Ascending aorta (tissue), 2 donors: Measurements from ENCODE around the gene RNF208. TPM values are rescaled to one million over a fixed set of nuclear protein-coding genes. Genes with fewer than 3 reads are reported as not detected.

ENCODE experiments used
- DNase-seq, 2 donors: peaks; one replicate each; pipeline ENCODE4 v3.0.0-alpha.2; 2019; ENCODE audit warnings: low spot score in 2 of 2
- H3K27ac ChIP-seq, 2 donors: fragments of 200-600 bp; sonication (generic); one replicate each; pipeline ENCODE4 v1.5.1; 2016 to 2017; ENCODE audit warnings: mild to moderate bottlenecking in 1 of 2
- H3K27me3 ChIP-seq: fragments of 200-600 bp; sonication (generic); one replicate; pipeline ENCODE4 v1.5.1; 2017
- H3K36me3 ChIP-seq, 2 donors: fragments of 200-600 bp; sonication (generic); one replicate each; pipeline ENCODE4 v1.5.1; 2016
- H3K4me1 ChIP-seq, 2 donors: fragments of 200-600 bp; sonication (generic); one replicate each; pipeline ENCODE4 v1.5.1; 2016 to 2017; ENCODE audit warnings: mild to moderate bottlenecking in 1 of 2
- H3K4me3 ChIP-seq, 2 donors: fragments of 200-600 bp; sonication (generic); one replicate each; pipeline ENCODE4 v1.5.1; 2016 to 2017; ENCODE audit warnings: mild to moderate bottlenecking in 1 of 2
- H3K9me3 ChIP-seq, 2 donors: fragments of 200-600 bp; sonication (generic); one replicate each; pipeline ENCODE4 v1.5.1; 2016
- intact Hi-C: fragments of 100-400 bp; cut with DNase I; formaldehyde crosslinking; loops from one replicate; pipeline ENCODE4 v1.15.1; 2023
- total RNA-seq: library from RNA; depleted of rRNA; stranded (reverse); fragments of >200 nt; gene quantifications from one replicate; pipeline ENCODE4 v1.1.0, GENCODE V29; 2016
- TF ChIP-seq, protein P1 (sequence below), 3 experiments: fragments of 200-600 bp in 2 of 3; fragments of 450-650 bp in 1 of 3; sonication (generic) in 2 of 3; IDR thresholded peaks; one replicate each; pipeline ENCODE4 v1.5.1; 2016 to 2019; ENCODE audit warnings: antibody characterized with exemption in 3 of 3, mild to moderate bottlenecking in 1 of 3, moderate library complexity in 1 of 3

The RNF208 gene
- total RNA-seq, 1 donor from 2014 or later, result 6.7 TPM

DNA sequence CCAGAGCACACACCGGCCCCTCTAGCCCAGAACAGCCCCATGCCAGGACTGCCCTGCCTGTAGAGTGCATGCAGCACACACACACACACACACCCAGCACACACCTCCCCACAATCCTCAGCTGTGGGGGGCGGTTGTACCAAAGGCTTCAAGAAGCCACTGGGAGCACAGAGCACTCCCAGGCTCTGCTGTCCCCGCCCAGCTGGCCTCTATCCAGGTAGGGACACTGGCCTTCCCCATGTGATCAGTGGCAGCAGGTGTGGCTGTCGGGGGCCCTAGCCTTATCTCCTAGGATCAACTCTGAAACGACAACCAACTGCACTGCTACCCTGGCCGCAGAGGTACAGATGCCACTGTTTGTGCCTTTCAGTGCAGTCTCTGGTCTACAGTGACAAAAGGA, 35.7 kb downstream of the RNF208 start:
- Histone ChIP-seq H3K36me3 (peaks cover 45 to 66% of the 10 kb centered on the region in 2 donors), H3K4me3 (peak overlapping the region in 1 of 2 donors; percentile 91)
- intact Hi-C loops, result no loop called here

DNA sequence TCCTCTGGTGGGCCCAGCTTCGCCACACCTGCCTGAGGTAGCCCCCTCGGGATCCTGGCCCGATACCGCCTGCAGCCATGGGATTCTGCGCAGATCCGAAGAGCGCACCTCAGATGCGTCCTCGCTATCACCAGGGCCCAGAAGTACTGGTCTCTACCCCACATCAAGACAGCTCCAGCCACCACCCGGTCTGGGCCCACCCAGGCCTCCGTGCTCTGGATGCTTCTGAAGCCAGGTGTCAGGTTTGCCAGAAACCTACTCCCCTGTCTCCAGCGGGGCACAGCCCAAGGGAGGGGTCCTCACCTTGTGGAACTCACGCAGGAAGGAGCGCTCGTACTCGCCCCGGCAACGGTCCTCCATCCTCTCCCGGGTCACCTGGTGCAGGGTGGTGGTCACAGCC, 36.1 kb downstream of the RNF208 start:
- DNase-seq, result no peak
- Histone ChIP-seq H3K9me3 (no peaks in the 10 kb centered on the region), H3K27ac (no peak overlapping the region), H3K4me1 (peaks cover 23 to 38% of the 10 kb centered on the region in 2 donors), H3K4me3 (no peak overlapping the region), H3K27me3 (no peaks in the 10 kb centered on the region), H3K36me3 (peaks cover 45 to 66% of the 10 kb centered on the region in 2 donors)
- intact Hi-C loops, result no loop called here
- TF ChIP-seq, protein P1, sequence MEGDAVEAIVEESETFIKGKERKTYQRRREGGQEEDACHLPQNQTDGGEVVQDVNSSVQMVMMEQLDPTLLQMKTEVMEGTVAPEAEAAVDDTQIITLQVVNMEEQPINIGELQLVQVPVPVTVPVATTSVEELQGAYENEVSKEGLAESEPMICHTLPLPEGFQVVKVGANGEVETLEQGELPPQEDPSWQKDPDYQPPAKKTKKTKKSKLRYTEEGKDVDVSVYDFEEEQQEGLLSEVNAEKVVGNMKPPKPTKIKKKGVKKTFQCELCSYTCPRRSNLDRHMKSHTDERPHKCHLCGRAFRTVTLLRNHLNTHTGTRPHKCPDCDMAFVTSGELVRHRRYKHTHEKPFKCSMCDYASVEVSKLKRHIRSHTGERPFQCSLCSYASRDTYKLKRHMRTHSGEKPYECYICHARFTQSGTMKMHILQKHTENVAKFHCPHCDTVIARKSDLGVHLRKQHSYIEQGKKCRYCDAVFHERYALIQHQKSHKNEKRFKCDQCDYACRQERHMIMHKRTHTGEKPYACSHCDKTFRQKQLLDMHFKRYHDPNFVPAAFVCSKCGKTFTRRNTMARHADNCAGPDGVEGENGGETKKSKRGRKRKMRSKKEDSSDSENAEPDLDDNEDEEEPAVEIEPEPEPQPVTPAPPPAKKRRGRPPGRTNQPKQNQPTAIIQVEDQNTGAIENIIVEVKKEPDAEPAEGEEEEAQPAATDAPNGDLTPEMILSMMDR (IDR thresholded peaks at IDR 0.05), result no peak

More for the DNA sequence above, 35.7 kb downstream of the RNF208 start:
- DNase-seq, result no peak
- TF ChIP-seq, protein P1 (IDR thresholded peaks at IDR 0.05), result no peak
- Histone ChIP-seq H3K27me3 (no peaks in the 10 kb centered on the region), H3K27ac (no peak overlapping the region), H3K9me3 (no peaks in the 10 kb centered on the region), H3K4me1 (peaks cover 23 to 38% of the 10 kb centered on the region in 2 donors)

DNA sequence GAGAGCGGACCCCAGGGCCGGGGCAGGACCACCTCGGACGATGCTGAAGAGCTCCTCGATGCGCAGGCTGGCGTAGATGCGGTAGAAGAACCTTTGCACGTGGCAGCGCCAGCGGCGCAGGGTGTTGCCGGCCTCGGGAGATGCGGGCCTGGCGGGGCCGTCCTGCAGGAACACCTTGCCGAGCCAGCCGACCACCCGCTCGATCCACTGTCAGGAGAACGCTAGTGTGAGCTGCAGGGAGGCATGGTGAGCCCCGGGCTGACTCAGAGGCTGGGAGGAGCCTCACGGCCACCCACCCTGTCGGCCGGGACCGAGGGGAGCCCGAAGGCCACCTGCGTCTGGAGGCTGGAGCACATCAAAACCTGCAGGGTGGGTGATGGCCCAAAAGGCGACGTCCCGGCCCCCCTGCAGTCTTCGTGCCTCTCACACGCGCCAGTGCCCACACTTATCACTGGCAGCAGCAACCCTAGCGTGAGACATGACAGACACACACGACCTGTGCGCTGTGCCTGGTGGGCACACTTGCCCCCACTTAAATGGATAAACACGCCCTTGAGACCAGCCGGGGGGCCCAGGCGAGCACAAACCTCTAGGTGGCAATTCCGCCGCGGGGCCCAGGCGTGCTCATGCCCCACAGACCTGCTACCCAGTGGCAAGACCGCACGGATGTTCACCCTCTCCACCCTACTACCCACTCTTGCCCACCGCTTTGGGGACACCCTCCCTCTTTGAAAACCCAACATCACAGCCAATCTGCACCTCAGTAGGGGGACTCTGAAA, 37.0 kb downstream of the RNF208 start:
- TF ChIP-seq, protein P1 (IDR thresholded peaks at IDR 0.05), result no peak

GRCh38 chr9:137183980-137184595, 38.0 kb downstream of the RNF208 start:
- TF ChIP-seq, protein P1 (IDR thresholded peaks at IDR 0.05), result no peak
- Histone ChIP-seq H3K27me3 (no peaks in the 10 kb centered on the region), H3K9me3 (no peaks in the 10 kb centered on the region), H3K4me1 (peaks cover 10 to 21% of the 10 kb centered on the region in 2 donors), H3K36me3 (peaks cover 58 to 73% of the 10 kb centered on the region in 2 donors), H3K27ac (no peak overlapping the region), H3K4me3 (no peak overlapping the region)
- intact Hi-C loops, result no loop called here
- DNase-seq, result no peak

More for the DNA sequence above, 37.0 kb downstream of the RNF208 start:
- Histone ChIP-seq H3K36me3 (peaks cover 51 to 66% of the 10 kb centered on the region in 2 donors), H3K4me3 (no peak overlapping the region), H3K9me3 (no peaks in the 10 kb centered on the region), H3K27me3 (no peaks in the 10 kb centered on the region), H3K4me1 (peaks cover 20 to 31% of the 10 kb centered on the region in 2 donors), H3K27ac (no peak overlapping the region)
- no peak for DNase-seq
- intact Hi-C loops, result no loop called here

- Histone ChIP-seq H3K4me3 (no peak overlapping the region), H3K27me3 (no peaks in the 10 kb centered on the region), H3K27ac (no peak overlapping the region), H3K4me1 (peaks cover 10 to 21% of the 10 kb centered on the region in 2 donors), H3K36me3 (peaks cover 62 to 76% of the 10 kb centered on the region in 2 donors), H3K9me3 (no peaks in the 10 kb centered on the region)
- TF ChIP-seq, protein P1 (IDR thresholded peaks at IDR 0.05), result no peak
- intact Hi-C loops, result no loop called here
- DNase-seq, result no peak
Observed at GRCh38 chr9:137182836-137183235, 39.2 kb downstream of the RNF208 start.
